SK-N-SH treated with all-trans-retinoic acid at 6 μM for 48 hours (cell line): ENCODE results near the gene DHH.
"Not testable (repeated sequence)": the region's sequence is repeated elsewhere in the genome, so short reads cannot be mapped to it uniquely, and the experiment has no call there.

Source experiments
- ATAC-seq: fragments of 200-7000 bp; cut with Tn5 transposase; 3 replicates; pipeline ENCODE4 v1.9.1; 2020; ENCODE audit warnings: mild to moderate bottlenecking, moderate library complexity
- ARNTL ChIP-seq: fragments of 450-650 bp; formaldehyde crosslinking; IDR thresholded peaks from 2 replicates; pipeline ENCODE4 v1.5.0; 2020; ENCODE audit warnings: low read depth, mild to moderate bottlenecking, moderate library complexity, borderline replicate concordance
- BACH2 ChIP-seq: fragments of 250-450 bp; sonication (Bioruptor Pico); IDR thresholded peaks from 2 replicates; pipeline ENCODE4 v1.9.0; 2021; ENCODE audit warnings: mild to moderate bottlenecking, borderline replicate concordance
- CSDC2 ChIP-seq: fragments of 250-450 bp; sonication (Bioruptor Pico); IDR thresholded peaks from 2 replicates; pipeline ENCODE4 v1.5.0; 2020; ENCODE audit warnings: mild to moderate bottlenecking, moderate library complexity
- CSRNP3 ChIP-seq: fragments of 250-450 bp; sonication (Bioruptor Pico); IDR thresholded peaks from 2 replicates; pipeline ENCODE4 v1.5.1; 2021; ENCODE audit warnings: mild to moderate bottlenecking, moderate library complexity
- ESRRG ChIP-seq: fragments of 250-450 bp; sonication (Bioruptor Pico); IDR thresholded peaks from 2 replicates; pipeline ENCODE4 v1.6.1; 2021; ENCODE audit warnings: mild to moderate bottlenecking
- GLIS3 ChIP-seq: fragments of 250-450 bp; sonication (Bioruptor Pico); IDR thresholded peaks from 2 replicates; pipeline ENCODE4 v1.5.0; 2020; ENCODE audit warnings: mild to moderate bottlenecking, moderate library complexity
- PATZ1 ChIP-seq: fragments of 250-450 bp; sonication (Bioruptor Pico); IDR thresholded peaks from 2 replicates; pipeline ENCODE4 v1.8.0; 2020; ENCODE audit warnings: mild to moderate bottlenecking, moderate library complexity, borderline replicate concordance
- PPARA ChIP-seq: fragments of 250-450 bp; sonication (Bioruptor Pico); IDR thresholded peaks from 2 replicates; pipeline ENCODE4 v1.5.0; 2020; ENCODE audit warnings: mild to moderate bottlenecking, borderline replicate concordance
- RARB ChIP-seq: fragments of 250-450 bp; sonication (Bioruptor Pico); IDR thresholded peaks from 2 replicates; pipeline ENCODE4 v1.8.0; 2021; ENCODE audit warnings: mild to moderate bottlenecking, moderate library complexity
- TCF4 ChIP-seq: fragments of 250-450 bp; sonication (Bioruptor Pico); IDR thresholded peaks from 2 replicates; pipeline ENCODE4 v1.8.0; 2021; ENCODE audit warnings: mild to moderate bottlenecking, moderate library complexity, borderline replicate concordance
- TSHZ2 ChIP-seq: fragments of 250-450 bp; sonication (Bioruptor Pico); IDR thresholded peaks from 2 replicates; pipeline ENCODE4 v1.5.0; 2020; ENCODE audit warnings: mild to moderate bottlenecking, moderate library complexity
- ZC3H10 ChIP-seq: fragments of 250-450 bp; sonication (Bioruptor Pico); IDR thresholded peaks from 2 replicates; pipeline ENCODE4 v1.5.1; 2021; ENCODE audit warnings: mild to moderate bottlenecking, moderate library complexity
- ZFP3 ChIP-seq: fragments of 250-450 bp; sonication (Bioruptor Pico); IDR thresholded peaks from 2 replicates; pipeline ENCODE4 v1.5.0; 2020; ENCODE audit warnings: mild to moderate bottlenecking, moderate library complexity
- ZNF565 ChIP-seq: fragments of 450-650 bp; formaldehyde crosslinking; conservative IDR thresholded peaks from 2 replicates; pipeline ENCODE4 v1.5.0; 2020; ENCODE audit warnings: low read depth, mild to moderate bottlenecking, moderate library complexity
- ZNF8 ChIP-seq: fragments of 450-650 bp; formaldehyde crosslinking; IDR thresholded peaks from 2 replicates; pipeline ENCODE4 v1.5.0; 2020; ENCODE audit warnings: mild to moderate bottlenecking, moderate library complexity
- TF ChIP-seq, protein P1 (sequence below): fragments of 250-450 bp; sonication (Bioruptor Pico); IDR thresholded peaks from 2 replicates; pipeline ENCODE4 v1.8.0; 2021; ENCODE audit warnings: low read depth, mild to moderate bottlenecking, moderate library complexity, borderline replicate concordance

The DHH gene

GRCh38 chr12:49066120-49066519 lies 28.5 kb downstream of the DHH start (continued):
- TF ChIP-seq CSDC2 (CRISPR knock-in tag): no peak
- no peak for TF ChIP-seq ZNF565 (CRISPR knock-in tag)
- no peak for TF ChIP-seq RARB (CRISPR knock-in tag)
- no peak for TF ChIP-seq ZC3H10
- TF ChIP-seq TCF4 (CRISPR knock-in tag): no peak

GRCh38 chr12:49064767-49065152 lies 29.8 kb downstream of the DHH start:
- no peak for ATAC-seq
- TF ChIP-seq ARNTL (CRISPR knock-in tag): no peak
- no peak for TF ChIP-seq CSRNP3
- TF ChIP-seq BACH2 (CRISPR knock-in tag): no peak
- TF ChIP-seq ESRRG: no peak
- TF ChIP-seq TSHZ2 (CRISPR knock-in tag): no peak
- TF ChIP-seq ZNF8 (CRISPR knock-in tag): no peak
- TF ChIP-seq ZFP3 (CRISPR knock-in tag): no peak
- TF ChIP-seq, all 23 proteins: peak for 0

- ATAC-seq: not testable (repeated sequence)
Observed at GRCh38 chr12:49061916-49062315, 32.7 kb downstream of the DHH start.

DNA sequence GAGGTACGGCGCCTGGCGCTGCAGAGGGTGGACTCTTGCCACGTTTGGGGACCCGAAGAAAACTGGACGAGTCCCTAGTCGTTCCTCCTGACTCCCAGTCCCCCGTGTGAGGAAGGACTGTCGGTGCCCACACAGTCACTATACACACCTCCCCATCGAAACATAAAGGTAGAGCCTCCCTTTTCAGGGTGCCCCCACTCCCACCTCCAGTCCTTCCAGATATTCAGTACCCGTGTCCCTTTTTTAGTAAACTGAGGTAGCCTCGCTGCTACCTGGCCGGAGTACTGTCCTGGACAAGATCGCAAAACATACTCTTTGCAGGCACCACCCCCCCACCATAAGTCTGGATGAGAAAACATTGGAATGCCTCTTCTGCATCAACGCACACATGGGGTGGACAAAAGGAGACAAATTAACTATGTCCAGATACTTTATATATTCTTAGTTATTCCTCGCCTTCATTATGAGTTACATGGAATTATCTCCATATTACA lies 33.4 kb downstream of the DHH start:
- no peak for TF ChIP-seq ZFP3 (CRISPR knock-in tag)
- TF ChIP-seq GLIS3: no peak
- TF ChIP-seq ESRRG: no peak
- TF ChIP-seq CSRNP3: no peak
- TF ChIP-seq, all 23 proteins: peak for 0
- no peak; the same call in 1 of the 3 replicates for ATAC-seq

GRCh38 chr12:49060237-49061156 lies 34.1 kb downstream of the DHH start, which contains the start of gene KMT2D:
Gene KMT2D, minus strand, starts transcription at chr12:49060794. Its CDS starts 5,470 bp downstream, at chr12:49055324.
- peak; percentile 73 for ATAC-seq
- TF ChIP-seq BACH2 (CRISPR knock-in tag) (no peak), GLIS3 (no peak), CSDC2 (CRISPR knock-in tag) (no peak), CSRNP3 (no peak), ZNF565 (CRISPR knock-in tag) (peak; percentile 77; the same call in 1 of the 2 replicates), PPARA (no peak), PATZ1 (CRISPR knock-in tag) (peak; percentile 40; the same call in 1 of the 2 replicates), TSHZ2 (CRISPR knock-in tag) (no peak)
- TF ChIP-seq, protein P1, sequence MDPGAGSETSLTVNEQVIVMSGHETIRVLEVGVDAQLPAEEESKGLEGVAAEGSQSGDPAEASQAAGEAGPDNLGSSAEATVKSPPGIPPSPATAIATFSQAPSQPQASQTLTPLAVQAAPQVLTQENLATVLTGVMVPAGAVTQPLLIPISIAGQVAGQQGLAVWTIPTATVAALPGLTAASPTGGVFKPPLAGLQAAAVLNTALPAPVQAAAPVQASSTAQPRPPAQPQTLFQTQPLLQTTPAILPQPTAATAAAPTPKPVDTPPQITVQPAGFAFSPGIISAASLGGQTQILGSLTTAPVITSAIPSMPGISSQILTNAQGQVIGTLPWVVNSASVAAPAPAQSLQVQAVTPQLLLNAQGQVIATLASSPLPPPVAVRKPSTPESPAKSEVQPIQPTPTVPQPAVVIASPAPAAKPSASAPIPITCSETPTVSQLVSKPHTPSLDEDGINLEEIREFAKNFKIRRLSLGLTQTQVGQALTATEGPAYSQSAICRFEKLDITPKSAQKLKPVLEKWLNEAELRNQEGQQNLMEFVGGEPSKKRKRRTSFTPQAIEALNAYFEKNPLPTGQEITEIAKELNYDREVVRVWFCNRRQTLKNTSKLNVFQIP (CRISPR knock-in tag): peak; percentile 49; the same call in 1 of the 2 replicates
